RWPE1 (cell line): ENCODE measurements around the gene ASB6.

Experiments used
- CTCF ChIA-PET: fragments of 350-600 bp; sonication (Branson Sonifier 250); formaldehyde crosslinking; extraction: SDS; loops from one replicate; lab custom pipeline; 2021; lab: Yijun Ruan, JAX
- POLR2A ChIA-PET: fragments of 400-600 bp; formaldehyde crosslinking; extraction: SDS; loops from one replicate; lab custom pipeline; 2020; ENCODE audit warnings: antibody characterized with exemption; ENCODE audit not compliant: low non-redundant PET; lab: Yijun Ruan, JAX
- DNase-seq: peaks from one replicate; pipeline ENCODE4 v3.0.0; 2012; ENCODE audit warnings: low spot score
- H3K27ac ChIP-seq: fragments of 450-650 bp; 2 replicates; pipeline ENCODE4 v1.5.1; 2017
- TF ChIP-seq, protein P1 (sequence below): fragments of 450-650 bp; conservative IDR thresholded peaks from 2 replicates; pipeline ENCODE4 v1.5.1; 2017; ENCODE audit warnings: low read depth, mild to moderate bottlenecking

ASB6 gene

DNA sequence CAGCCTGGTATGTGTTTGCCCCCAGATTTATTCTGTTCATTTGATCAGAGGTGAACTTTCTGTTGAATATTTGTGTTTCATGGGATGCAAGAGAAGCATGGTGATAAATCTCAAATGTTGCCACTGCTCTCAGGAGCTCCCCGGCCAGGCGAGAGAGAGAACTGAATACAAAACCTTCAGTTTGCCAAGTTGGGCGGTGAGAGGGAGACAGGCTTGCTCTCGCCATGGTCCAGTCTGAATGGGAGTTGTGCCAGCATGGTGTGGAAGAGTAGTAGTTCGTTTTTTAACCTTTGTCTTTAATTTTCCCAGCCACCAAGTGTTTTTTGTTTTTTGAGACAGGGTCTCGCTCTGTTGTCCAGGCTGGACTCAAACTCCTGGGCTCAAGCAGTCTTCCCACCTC lies 13.2 kb downstream of the ASB6 start:
- ChIA-PET CTCF (interaction anchor here (0.6 to 2.4 kb wide), 5 partner anchors 16 to 490 kb away, joined by 3 to 12 read pairs (median 3); no protein-coding TSS in a partner anchor), POLR2A (interaction anchor here (0.6 kb wide), 1 partner anchor 505 kb away, joined by 4 read pairs; no protein-coding TSS in a partner anchor)
- DNase-seq = no peak
- H3K27ac ChIP-seq = peak overlapping the region; percentile 11
- TF ChIP-seq, protein P1, sequence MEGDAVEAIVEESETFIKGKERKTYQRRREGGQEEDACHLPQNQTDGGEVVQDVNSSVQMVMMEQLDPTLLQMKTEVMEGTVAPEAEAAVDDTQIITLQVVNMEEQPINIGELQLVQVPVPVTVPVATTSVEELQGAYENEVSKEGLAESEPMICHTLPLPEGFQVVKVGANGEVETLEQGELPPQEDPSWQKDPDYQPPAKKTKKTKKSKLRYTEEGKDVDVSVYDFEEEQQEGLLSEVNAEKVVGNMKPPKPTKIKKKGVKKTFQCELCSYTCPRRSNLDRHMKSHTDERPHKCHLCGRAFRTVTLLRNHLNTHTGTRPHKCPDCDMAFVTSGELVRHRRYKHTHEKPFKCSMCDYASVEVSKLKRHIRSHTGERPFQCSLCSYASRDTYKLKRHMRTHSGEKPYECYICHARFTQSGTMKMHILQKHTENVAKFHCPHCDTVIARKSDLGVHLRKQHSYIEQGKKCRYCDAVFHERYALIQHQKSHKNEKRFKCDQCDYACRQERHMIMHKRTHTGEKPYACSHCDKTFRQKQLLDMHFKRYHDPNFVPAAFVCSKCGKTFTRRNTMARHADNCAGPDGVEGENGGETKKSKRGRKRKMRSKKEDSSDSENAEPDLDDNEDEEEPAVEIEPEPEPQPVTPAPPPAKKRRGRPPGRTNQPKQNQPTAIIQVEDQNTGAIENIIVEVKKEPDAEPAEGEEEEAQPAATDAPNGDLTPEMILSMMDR = no peak

DNA sequence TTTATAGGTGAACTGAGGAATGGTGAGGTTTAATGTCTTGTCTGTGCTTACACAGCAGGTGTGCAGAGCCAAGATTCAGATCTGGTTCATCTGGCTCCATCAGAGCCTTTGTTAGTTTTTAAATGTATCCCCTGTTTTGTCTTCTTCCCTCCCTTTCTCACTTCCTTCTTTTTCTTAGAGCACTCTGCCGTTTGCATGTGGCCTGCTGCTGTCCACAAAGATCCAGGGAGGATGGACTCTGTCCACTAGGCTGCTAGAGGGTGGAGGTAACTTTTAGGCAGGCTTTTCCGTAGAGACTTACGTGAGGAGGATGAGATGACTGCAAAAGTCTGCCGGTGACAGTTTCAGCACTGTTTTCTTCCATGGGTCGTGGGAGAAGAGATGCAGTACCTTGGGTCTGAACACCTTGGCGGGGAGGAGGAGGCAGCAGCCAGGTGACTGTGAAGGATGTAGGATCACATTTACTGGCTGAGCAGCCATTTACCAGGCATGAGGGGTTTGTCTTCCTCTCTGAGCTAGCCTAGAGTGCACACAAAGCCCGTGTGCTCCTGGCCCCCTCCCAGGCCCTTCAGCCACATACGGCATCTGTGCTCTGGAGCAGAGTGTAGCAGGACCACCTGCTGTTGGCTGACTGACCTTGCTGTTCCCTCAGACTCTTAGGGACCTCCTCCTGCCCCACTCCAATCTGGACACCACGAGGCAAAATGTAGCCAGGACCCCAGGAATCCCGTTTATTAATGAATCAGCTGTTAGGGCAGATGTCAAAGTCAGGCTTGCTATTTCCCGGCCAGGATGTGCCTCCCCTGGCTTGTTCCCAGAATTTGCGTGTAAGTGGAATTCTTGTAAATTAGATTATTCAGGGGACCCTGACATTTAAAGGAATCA lies 14.2 kb downstream of the ASB6 start:
- ChIA-PET POLR2A (no interaction called here), CTCF (interaction anchor here (0.6 to 4.5 kb wide), 6 partner anchors 9 to 489 kb away, joined by 3 to 33 read pairs (median 3); no protein-coding TSS in a partner anchor)
- peak overlapping the region; percentile 22 for H3K27ac ChIP-seq

DNA sequence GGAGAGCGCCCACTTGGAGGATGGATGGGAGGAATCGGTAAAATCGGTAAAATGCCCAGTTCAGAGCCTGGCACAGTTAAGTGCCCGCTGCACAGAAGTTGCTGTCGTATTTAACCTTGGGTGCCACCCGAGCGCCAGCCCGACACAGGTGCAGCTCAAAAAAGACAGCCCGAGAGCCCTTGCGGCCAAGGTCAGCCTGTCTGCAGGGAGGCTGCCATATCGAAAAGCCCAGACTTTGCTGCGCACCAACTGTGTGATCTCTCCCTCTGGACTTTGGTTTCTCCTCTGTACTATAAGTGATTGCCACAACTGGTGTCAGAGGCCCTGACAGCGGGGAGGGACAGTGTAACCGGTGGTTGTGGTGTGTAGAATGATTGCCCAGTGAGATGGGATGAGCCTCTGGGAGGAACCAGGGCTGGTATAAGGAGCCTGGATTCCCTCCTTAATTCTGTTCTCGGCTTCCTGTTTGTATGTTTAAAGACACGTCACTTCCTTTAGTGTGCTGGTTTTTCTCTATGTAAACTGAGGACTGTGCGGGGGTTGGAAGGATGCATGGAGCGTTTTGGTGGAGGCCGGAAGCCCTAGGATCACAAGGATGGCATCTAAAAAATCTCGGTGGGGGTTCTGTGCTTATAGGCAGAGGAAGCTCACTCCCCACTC lies 15.2 kb downstream of the ASB6 start:
- TF ChIP-seq, protein P1 = no peak
- no peak for DNase-seq
- CTCF ChIA-PET = interaction anchor here (0.5 to 4.5 kb wide), 3 partner anchors 12 to 487 kb away, joined by 4 to 33 read pairs (median 5); no protein-coding TSS in a partner anchor
- H3K27ac ChIP-seq = peak overlapping the region; percentile 80
- POLR2A ChIA-PET = interaction anchor here (1.3 kb wide), 1 partner anchor 16 kb away, joined by 3 read pairs; no protein-coding TSS in a partner anchor

More for the DNA sequence above, 14.2 kb downstream of the ASB6 start:
- TF ChIP-seq, protein P1 = no peak
- no peak for DNase-seq

- peak; percentile 94 for DNase-seq
- TF ChIP-seq, protein P1 = no peak
- ChIA-PET CTCF (interaction anchor here (0.6 to 4.5 kb wide), 7 partner anchors 13 to 574 kb away, joined by 3 to 33 read pairs (median 5); no protein-coding TSS in a partner anchor), POLR2A (interaction anchor here (0.6 to 1.3 kb wide), 4 partner anchors 15 to 516 kb away, joined by 3 to 5 read pairs (median 3); partner anchors contain the start of gene CRAT)
- peak within 1 kb of the TSS; percentile 80 for H3K27ac ChIP-seq
These were observed 15.8 kb downstream of the ASB6 start, which contains the start of gene NTMT1 for GRCh38 chr9:129626079-129626624. NTMT1 (plus strand) TSS chr9:129626163; CDS start chr9:129632704, 6,541 bp downstream.

DNA sequence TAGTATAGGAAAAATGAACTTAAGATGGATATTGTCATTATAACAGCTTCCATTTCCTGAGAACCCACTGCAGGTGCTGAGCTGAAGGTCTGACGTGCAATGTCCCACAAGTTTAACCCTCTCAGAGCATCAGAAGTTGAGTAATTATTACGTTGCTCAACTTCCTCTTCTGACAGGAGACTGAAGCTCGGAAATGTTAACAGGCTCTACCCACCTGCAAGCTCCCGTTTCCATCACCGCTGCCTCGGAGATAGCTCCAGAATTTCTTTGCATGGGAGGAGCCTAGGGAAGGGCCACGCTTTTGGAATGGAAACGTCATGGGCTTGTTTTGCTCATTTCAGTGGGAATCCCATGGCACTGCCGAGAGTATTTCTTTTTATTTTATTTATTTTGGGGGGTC lies 17.0 kb downstream of the ASB6 start:
- TF ChIP-seq, protein P1 = no peak
- POLR2A ChIA-PET = interaction anchor here (1.2 kb wide), 1 partner anchor 447 kb away, joined by 3 read pairs; the partner anchor contains the start of gene IER5L
- no peak for DNase-seq

More for the DNA sequence above, 17.0 kb downstream of the ASB6 start:
- H3K27ac ChIP-seq = peak overlapping the region; percentile 80
- CTCF ChIA-PET = interaction anchor here (0.6 to 4.5 kb wide), 17 partner anchors 11 to 871 kb away, joined by 3 to 33 read pairs (median 5); partner anchors contain the start of gene DOLPP1
